Heart right ventricle (tissue), 16 donors: ENCODE results near the gene C2orf78. TPM values are rescaled to one million over a fixed set of nuclear protein-coding genes. Genes with fewer than 3 reads are reported as not detected.
"Not testable (repeated sequence)": the region's sequence is repeated elsewhere in the genome, so short reads cannot be mapped to it uniquely, and the experiment has no call there.

Experiments
- ATAC-seq, 8 donors: fragments of 200-7000 bp; cut with Tn5 transposase; one replicate each; pipeline ENCODE4 v1.9.1; 2020; ENCODE audit warnings: mild to moderate bottlenecking in 8 of 8, moderate library complexity in 8 of 8, moderate number of reproducible peaks in 1 of 8
- DNase-seq, 2 donors: peaks; one replicate each; pipeline ENCODE4 v3.0.0-alpha.2; 2020
- H3K27ac ChIP-seq, 10 donors: fragments of 200-600 bp; sonication (generic) in 2 of 10; one replicate each; pipeline versions ENCODE4 v1.5.0 to v1.8.0; 2020 to 2022; ENCODE audit warnings: mild to moderate bottlenecking in 3 of 10
- H3K27me3 ChIP-seq, 7 donors: fragments of 200-600 bp; one replicate each; pipeline ENCODE4 v1.8.0; 2021 to 2022; ENCODE audit warnings: mild to moderate bottlenecking in 2 of 7
- H3K36me3 ChIP-seq, 9 donors: fragments of 200-600 bp; sonication (generic) in 1 of 9; one replicate each; pipeline versions ENCODE4 v1.5.0 to v1.8.0; 2020 to 2022; ENCODE audit warnings: mild to moderate bottlenecking in 2 of 9
- H3K4me1 ChIP-seq, 9 donors: fragments of 200-600 bp; sonication (generic) in 1 of 9; one replicate each; pipeline versions ENCODE4 v1.5.0 to v1.8.0; 2020 to 2022; ENCODE audit warnings: mild to moderate bottlenecking in 4 of 9
- H3K4me3 ChIP-seq, 10 donors: fragments of 200-600 bp; sonication (generic) in 2 of 10; one replicate each; pipeline versions ENCODE4 v1.5.0 to v1.8.0; 2020 to 2022; ENCODE audit warnings: mild to moderate bottlenecking in 7 of 10, moderate library complexity in 2 of 10
- H3K9me3 ChIP-seq, 11 donors: fragments of 200-600 bp in 10 of 11; sonication (generic) in 2 of 11; one replicate each; pipeline versions ENCODE4 v1.5.0 to v1.8.0; 2013 to 2022; ENCODE audit warnings: mild to moderate bottlenecking in 2 of 11, control low read depth in 1 of 11, moderate library complexity in 1 of 11
- CTCF ChIP-seq, 9 donors: fragments of 200-600 bp; sonication (generic) in 2 of 9; IDR thresholded peaks; one replicate each; pipeline versions ENCODE4 v1.5.0 to v1.8.0; 2021 to 2022; ENCODE audit warnings: antibody characterized with exemption in 9 of 9, mild to moderate bottlenecking in 5 of 9, moderate library complexity in 1 of 9
- WGBS, 2 donors: extraction: QIAGEN DNeasy Blood & Tissue Kit; methylation state at CpG; one replicate each; pipeline ENCODE4 v1.1.7; 2013; ENCODE audit warnings: inconsistent platforms in 1 of 2; 5-methylcytosine and 5-hydroxymethylcytosine counted together
- intact Hi-C, 10 donors: fragments of 100-400 bp; cut with DNase I; formaldehyde crosslinking; loops; one replicate each; pipeline versions ENCODE4 v1.11.1 to v1.14.2; 2022
- polyA plus RNA-seq, 2 donors: library from polyadenylated mRNA; stranded (reverse); fragments of 200-250 nt; gene quantifications; one replicate each; pipeline ENCODE4 v1.2.3, GENCODE V29; 2013
- total RNA-seq, 10 donors: library from RNA; stranded (reverse); fragmentation: NEBNext Ultra II Directional in 3 of 10; extraction: Animal tissue kit (Norgen Biotek cat#: 25700) in 3 of 10; gene quantifications; one replicate each; pipeline versions ENCODE4 v1.2.1 to v1.2.4, GENCODE V29; 2021 to 2023
- donor health status: Arrhythmogenic right ventricular cardiomyopathy.
- donor health status: ischemic (EF 13 %, LVEDD 7.1; RV severe dilation, severe dysfunction).
- donor health status: healthy with polysubstance abuse.
- donor health status: DM: no; HTN: yes; CAD: no.
- donor health status: DM: no; HTN: no; CAD: no.
- donor health status: ischemic (EF 25% LVEDD 6.9; RV normal size, moderate dysfunction).
- donor health status: ischemic (EF 25% LVEDD 5.7; RV mildly dilated, moderate dysfunction).
- donor health status: healthy.
- donor health status: DM: yes; HTN: yes; CAD: no.
- donor health status: Ischemic cardiomyopathy.
- donor health status: ischemic (EF 35%, LVEDD 5.7; RV mildly dilated, moderate dysfunction).
- donor health status: nonischemic (EF 11% LVEDD 7.7; RV severe dilation, severe dysfunction).
- donor health status: DM: yes; HTN: yes; CAD: no.
- donor health status: PGD.
- donor health status: ischemic (EF 29% LVEDD 5.4; RV normal size, mild dysfunction).
- donor health status: nonischemic (EF 23%, LVEDD 6.1; RV moderate dilation, normal function).

Gene C2orf78
- total and polyA plus RNA-seq, 12 donors, result not detected

DNA sequence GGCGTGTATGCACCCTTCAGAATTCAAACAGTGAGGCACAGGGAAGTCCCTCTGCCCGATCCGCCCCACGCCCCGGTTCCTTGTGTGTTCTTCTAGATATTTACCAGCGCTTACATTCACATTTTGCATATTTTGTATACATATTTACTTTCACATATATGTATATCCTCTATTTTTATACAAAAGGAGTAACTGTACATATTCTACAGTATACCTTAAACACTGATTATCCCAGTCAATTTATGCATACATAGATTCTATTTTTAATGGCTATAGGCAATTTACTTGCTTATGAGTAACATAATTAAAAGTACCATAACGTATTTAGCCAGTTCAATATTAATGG, 3.8 kb upstream of the C2orf78 start:
- intact Hi-C loops, result loop anchor here in 1 of 10 donors (1.0 kb wide), 1 partner anchor 43 kb away; the partner anchor contains the start of gene TPRKB
- Histone ChIP-seq H3K36me3 (peaks cover 0 to 32% (median 5%) of the 10 kb centered on the region in 9 donors), H3K9me3 (no peaks in the 10 kb centered on the region), H3K27me3 (no peaks in the 10 kb centered on the region), H3K4me1 (peaks cover 4 to 31% (median 16%) of the 10 kb centered on the region in 9 donors), H3K27ac (peak overlapping the region; percentile 68 to 97 (median 92)), H3K4me3 (peak overlapping the region in 9 of 10 donors; percentile 56 to 93 (median 82))
- TF ChIP-seq CTCF (IDR thresholded peaks at IDR 0.05), result peak in 3 of 9 donors; percentile 11 to 24 (median 19)
- WGBS, 2 donors, result 7 to 9% methylated on average over 7 of the region's 7 CpGs
- ATAC-seq, result no peak
- DNase-seq, result no peak

GRCh38 chr2:73783402-73783801, 581 bp upstream of the C2orf78 start:
- H3K9me3 ChIP-seq, DNase-seq, H3K27ac ChIP-seq, intact Hi-C loops, H3K27me3 ChIP-seq, H3K4me3 ChIP-seq, H3K36me3 ChIP-seq, ATAC-seq: not testable (repeated sequence)
- H3K4me1 ChIP-seq, result peaks cover 0 to 13% (median 7%) of the 10 kb centered on the region in 9 donors
- 78 to 81% methylated on average over 15 of the region's 15 CpGs for WGBS, 2 donors

- no peak overlapping the region for H3K27ac ChIP-seq
- H3K4me3 ChIP-seq, result no peak overlapping the region
- TF ChIP-seq CTCF (IDR thresholded peaks at IDR 0.05), result no peak
- intact Hi-C loops, result no loop called here
- DNase-seq (no peak), ATAC-seq (no peak)
- no peaks in the 10 kb centered on the region for H3K4me1 ChIP-seq
- H3K27me3 ChIP-seq, result peaks cover 0 to 14% (median 0%) of the 10 kb centered on the region in 7 donors
- no peaks in the 10 kb centered on the region for H3K9me3 ChIP-seq
- no peaks in the 10 kb centered on the region for H3K36me3 ChIP-seq
These were observed 27.9 kb downstream of the C2orf78 start for GRCh38 chr2:73811878-73812277.

DNA sequence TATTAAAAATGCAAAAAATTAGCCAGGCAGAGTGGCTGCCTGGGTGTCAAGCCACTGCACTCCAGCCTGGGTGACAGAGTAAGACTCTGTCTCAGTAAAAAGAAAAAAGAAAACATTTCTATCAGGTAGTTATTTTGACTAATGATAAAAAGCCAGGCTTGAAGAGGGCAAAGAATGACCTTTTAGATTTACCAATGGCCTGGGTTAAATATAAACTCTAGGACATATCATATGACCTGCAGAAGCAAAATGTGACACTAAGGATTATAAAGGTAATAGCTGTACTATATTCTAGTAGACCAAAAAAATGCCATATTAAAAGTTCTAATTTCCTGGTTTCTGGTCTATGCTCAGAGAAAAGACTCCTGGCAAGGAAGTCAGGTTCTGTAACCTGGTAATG, 28.7 kb downstream of the C2orf78 start:
- Histone ChIP-seq H3K9me3 (no peaks in the 10 kb centered on the region), H3K36me3 (no peaks in the 10 kb centered on the region), H3K27me3 (peaks cover 0 to 14% (median 0%) of the 10 kb centered on the region in 7 donors), H3K4me3 (no peak overlapping the region), H3K27ac (no peak overlapping the region), H3K4me1 (no peaks in the 10 kb centered on the region)
- DNase-seq, result no peak
- no peak for ATAC-seq
- intact Hi-C loops, result no loop called here
- no peak for TF ChIP-seq CTCF (IDR thresholded peaks at IDR 0.05)

GRCh38 chr2:73818296-73818695, 34.3 kb downstream of the C2orf78 start:
- no peak overlapping the region for H3K27ac ChIP-seq
- ATAC-seq (peak in 1 of 8 donors; percentile 34), DNase-seq (no peak)
- TF ChIP-seq CTCF (IDR thresholded peaks at IDR 0.05), result no peak
- H3K36me3 ChIP-seq, result no peaks in the 10 kb centered on the region
- intact Hi-C loops, result no loop called here
- no peaks in the 10 kb centered on the region for H3K9me3 ChIP-seq
- H3K4me3 ChIP-seq, result no peak overlapping the region
- H3K27me3 ChIP-seq, result peaks cover 0 to 14% (median 0%) of the 10 kb centered on the region in 7 donors
- WGBS, 2 donors, result 87 to 88% methylated on average over 18 of the region's 18 CpGs
- H3K4me1 ChIP-seq, result no peaks in the 10 kb centered on the region
